ENCODE measurements around the gene CARD14.
"Not testable (repeated sequence)": the region's sequence is repeated elsewhere in the genome, so short reads cannot be mapped to it uniquely, and the experiment has no call there.

CARD14 gene

DNA sequence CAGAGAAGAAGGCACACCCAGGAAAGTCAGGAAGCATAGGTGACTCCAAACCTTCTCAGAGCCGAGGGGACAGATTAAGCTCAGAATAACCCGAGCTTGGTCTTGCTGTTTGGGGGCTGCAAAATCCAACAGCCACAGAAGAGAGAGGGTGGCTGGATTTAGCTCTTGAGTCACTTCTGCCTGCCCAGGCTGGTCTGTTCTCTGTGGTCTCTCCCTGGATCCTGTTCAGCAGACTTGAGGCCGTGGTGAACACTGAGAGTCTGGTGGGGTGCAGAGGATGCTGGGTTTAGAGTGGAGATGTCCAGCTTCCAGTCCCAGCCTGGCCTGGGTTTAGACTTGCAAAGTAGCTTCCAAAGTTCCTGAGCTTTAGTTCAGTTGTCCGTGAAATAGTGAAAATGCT lies 59.2 kb downstream of the CARD14 start:
- DNase-seq, result no peak

DNA sequence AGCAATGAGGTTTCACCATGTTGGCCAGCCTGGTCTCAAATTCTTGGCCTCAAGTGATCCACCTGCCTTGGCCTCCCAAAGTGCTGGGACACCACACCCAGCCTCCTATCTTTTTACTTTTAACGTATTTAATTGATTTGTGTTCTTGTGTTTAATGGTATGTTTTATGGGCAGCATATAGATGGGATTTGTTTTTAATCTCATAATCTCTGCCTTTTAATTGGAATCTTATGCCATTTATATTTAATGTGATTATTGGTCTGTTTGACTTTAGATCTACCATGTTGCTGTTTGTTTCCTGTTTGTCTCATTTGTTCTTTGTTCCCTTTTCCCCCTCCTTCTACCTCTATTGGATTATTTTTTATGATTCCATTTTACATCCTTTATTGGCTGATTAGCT lies 62.6 kb downstream of the CARD14 start:
- no peak for DNase-seq

DNA sequence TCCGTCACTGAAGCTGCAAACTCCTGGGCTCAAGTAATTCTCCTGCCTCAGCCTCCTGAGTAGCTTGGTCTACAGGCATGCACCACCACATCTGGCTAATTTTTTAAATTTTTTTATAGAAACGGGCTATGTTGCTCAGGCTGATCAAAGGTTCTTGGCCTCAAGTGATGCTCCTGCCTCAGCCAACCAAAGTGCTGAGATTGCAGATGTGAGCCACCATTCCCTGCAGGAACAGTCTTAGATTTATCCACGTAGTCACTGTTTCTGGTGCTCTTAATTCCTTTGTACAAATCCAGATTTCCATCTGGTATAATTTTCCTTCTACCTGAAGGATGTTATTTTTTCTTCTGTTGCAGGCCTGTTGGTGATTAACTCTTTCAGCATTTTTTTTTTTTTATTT lies 63.4 kb downstream of the CARD14 start:
- no peak for DNase-seq

DNA sequence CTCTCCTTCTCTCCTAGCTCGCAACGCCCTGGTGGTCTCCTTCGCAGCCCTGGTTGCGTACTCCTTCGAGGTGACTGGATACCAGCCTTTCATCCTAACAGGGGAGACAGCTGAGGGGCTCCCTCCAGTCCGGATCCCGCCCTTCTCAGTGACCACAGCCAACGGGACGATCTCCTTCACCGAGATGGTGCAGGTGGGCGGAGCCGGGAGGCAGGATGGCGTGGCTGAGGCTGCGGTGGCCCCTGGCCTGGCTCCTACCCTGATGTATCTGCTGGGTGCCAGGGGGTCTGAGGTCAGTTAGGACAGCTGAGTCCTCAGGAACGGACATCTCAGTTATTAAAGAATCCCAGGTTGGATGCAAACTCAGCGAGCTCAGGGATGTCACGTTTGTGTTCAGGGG lies 67.1 kb downstream of the CARD14 start:
- no peak for DNase-seq

DNA sequence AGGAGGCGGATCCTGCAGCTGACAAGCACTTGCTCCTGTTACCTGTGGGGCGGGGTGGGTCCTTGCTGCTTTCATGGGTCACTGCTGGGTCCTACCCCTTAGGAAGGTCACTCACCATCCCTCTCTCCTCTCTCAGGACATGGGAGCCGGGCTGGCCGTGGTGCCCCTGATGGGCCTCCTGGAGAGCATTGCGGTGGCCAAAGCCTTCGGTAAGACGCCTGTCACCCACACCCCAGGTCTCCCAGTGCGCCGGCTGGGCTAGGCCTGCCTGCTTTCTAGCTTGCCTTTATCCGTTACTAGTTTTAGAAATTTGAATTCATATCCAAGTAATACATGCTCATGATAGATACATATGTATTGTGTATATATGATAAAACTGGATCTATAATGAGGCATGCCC lies 67.6 kb downstream of the CARD14 start:
- DNase-seq, result no peak

- DNase-seq, result no peak
Measured at GRCh38 chr17:80242505-80242904, 72.7 kb downstream of the CARD14 start.

GRCh38 chr17:80243526-80244433 lies 74.0 kb downstream of the CARD14 start:
- no peak for DNase-seq

DNA sequence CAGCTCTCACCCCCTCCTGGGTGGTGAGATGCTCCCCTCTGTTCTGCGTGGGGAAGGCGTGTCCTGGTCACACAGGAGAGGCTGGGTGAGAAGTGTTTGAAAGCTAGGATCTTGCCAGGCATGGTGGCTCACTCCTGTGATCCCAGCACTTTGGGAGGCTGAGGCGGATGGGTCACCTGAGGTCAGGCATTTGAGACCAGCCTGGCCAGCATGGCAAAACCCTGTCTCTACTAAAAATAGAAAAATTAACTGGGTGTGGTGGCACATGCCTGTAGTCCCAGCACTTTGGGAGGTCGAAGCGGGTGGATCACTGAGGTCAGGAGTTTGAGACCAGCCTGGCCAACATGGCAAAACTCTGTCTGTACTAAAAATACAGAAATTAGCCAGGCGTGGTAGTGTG lies 74.6 kb downstream of the CARD14 start:
- DNase-seq, result not testable (repeated sequence)

GRCh38 chr17:80244871-80245509 lies 75.2 kb downstream of the CARD14 start:
- DNase-seq, result no peak

GRCh38 chr17:80245566-80246265 lies 75.9 kb downstream of the CARD14 start:
- no peak for DNase-seq

- DNase-seq, result no peak
Measured at GRCh38 chr17:80246266-80246681, 76.4 kb downstream of the CARD14 start.

GRCh38 chr17:80246726-80247125 lies 76.9 kb downstream of the CARD14 start:
- no peak for DNase-seq

- no peak for DNase-seq
Measured at GRCh38 chr17:80247561-80247960, 77.7 kb downstream of the CARD14 start.

DNA sequence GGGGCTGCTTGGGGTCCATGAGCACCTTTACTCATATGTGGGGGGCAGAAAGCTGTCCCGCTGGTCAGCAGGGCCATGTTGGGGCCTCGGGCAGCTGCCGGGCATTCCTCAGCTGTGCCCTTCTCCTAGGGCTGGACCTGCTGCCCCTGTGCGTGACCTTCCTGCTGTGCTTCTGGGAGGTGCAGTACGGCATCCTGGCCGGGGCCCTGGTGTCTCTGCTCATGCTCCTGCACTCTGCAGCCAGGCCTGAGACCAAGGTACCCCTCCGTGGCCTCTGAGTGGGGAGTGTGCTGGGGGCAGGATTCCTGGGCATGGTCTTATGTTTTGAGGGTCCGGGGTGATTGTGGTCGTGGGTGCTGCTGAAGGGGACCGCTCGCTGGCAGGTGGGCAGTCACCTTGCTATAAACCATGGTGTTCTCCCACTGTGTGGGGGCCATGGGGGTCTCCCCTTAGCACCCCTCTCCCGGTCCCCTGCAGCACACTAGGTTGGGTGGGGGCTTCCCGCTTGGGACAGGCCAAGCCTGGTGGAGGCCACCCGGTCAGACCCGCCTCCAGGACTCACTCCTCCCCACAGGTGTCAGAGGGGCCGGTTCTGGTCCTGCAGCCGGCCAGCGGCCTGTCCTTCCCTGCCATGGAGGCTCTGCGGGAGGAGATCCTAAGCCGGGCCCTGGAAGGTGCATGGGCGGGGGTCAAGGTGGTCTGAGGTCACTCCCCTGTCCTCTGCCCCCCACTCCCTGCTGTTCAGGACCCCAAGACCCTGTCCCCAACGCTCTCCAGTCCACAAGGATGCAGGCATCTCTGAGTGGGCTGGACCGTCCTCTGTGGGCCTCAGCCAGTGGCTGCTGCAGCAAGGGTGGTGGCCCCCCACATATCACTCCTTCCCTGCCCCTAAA lies 78.4 kb downstream of the CARD14 start:
- DNase-seq, result no peak

DNA sequence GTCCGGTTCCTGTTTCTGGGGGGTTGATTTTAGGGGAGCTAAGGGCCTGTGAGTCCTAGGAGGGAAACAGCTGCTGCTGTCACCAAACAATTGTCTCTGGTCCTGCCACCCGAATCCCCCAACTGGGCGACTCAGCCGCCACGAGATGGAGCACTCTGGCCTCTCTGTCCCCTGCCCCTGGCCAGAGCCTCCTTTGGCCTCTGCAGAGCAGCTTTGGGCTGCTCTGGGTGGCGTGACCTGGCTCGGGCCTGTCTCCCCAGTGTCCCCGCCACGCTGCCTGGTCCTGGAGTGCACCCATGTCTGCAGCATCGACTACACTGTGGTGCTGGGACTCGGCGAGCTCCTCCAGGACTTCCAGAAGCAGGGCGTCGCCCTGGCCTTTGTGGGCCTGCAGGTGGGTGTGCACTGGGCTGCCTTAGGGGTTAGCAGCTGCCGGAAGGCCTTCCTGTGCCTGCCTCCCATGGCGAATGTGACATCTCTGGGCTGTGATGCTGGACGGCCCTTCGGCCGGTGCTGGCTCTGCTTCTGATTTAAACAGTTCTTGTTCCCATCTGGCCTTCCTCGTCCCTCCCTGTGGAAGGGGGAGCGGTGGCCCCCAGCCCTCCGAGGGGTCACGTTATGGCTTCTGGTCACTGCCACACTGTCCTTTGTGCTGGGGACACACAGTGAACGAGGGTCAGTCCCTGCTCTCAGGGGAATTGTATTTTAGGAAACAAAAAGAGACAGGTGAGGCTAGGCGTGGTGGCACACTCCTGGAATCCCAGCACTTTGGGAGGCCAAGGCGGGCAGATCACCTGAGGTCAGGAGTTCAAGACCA lies 79.3 kb downstream of the CARD14 start:
- no peak for DNase-seq

GRCh38 chr17:80251966-80252365 lies 82.1 kb downstream of the CARD14 start:
- no peak for DNase-seq

DNA sequence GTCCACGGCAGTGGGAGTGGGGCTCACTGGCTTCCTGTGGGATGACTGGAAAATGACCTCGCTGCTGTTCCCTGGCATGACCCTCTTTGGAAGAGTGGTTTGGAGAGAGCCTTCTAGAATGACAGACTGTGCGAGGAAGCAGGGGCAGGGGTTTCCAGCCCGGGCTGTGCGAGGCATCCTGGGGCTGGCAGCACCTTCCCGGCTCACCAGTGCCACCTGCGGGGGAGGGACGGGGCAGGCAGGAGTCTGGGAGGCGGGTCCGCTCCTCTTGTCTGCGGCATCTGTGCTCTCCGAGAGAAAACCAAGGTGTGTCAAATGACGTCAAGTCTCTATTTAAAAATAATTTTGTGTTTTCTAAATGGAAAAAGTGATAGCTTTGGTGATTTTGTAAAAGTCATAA lies 83.0 kb downstream of the CARD14 start:
- peak; percentile 59 for DNase-seq

DNA sequence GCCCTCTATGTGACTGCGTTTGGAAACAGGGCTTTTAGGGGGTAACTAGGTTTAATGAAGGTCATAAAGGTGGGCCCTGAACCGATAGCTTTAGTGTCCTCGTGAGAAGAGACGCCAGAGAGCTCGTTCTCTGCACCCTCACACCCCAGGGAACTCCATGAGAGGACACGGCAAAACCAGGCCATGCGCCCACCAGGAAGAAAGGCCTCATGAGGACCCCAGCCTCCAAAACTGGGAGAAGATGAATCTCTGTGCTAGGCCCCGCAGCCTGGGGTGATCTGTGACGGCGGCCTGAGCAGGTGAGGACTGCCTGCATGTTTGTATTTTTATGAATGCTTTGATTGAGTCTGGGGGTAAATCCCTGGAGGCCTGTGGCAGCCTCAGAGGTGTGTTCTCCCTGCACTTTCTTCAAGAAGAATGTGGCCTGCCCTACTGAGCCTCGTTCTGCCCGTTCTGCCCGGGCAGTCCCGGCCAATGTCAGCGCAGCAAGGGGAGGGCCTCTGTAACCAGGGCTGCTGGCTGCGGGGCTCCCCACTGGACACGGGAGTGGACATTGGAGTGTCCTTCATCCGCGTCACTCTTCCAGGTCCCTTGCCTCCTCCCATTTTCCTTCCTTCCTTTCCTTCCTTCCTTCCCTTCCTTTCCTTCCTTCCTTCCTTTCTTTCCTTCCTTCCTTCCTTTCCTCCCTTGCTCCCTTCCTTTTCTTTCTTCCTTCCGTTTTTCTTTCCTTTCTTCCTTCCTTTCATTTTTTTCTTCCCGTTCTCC lies 84.0 kb downstream of the CARD14 start:
- DNase-seq, result peak; percentile 35

DNA sequence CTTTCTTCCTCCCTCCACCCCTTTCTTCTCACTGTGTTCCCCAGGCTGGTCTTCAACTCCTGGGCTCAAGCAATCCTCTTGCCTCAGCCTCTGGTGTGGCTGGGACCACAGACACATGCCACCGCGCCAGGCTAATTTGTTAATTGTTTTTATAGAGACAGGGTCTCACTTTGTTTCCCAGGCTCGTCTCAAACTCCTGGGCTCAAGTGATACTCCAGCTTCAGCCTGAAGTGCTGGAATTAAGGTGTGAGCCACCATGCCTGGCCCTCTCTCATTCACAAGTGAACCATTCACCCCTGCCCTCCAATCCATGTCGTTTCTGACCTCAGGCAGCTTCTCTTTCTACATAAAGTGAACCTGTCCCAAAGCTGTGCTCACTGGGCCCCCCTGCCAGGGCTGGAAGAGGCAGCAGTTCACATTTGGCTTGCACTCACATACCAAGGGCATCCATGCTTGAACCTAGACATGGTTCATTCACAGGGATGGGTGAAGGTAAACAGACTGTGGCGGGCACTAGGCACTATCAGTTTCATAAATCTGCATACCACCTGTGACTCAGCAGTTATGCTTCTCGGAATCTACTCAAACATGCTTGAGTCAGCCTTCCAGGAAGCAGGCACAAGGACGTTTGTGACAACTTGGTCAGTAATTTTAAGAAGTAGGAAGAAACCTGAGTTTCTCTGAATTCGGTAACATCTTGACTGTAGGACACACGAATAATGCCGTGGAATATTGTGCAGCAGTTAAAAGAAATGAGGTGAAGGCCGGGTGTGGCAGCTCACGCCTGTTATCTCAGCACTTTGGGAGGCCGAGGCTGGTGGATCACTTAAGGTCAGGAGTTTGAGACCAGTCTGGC lies 84.8 kb downstream of the CARD14 start:
- peak; percentile 98 for DNase-seq

GRCh38 chr17:80256034-80256350 lies 86.2 kb downstream of the CARD14 start:
- DNase-seq, result no peak
